Activated CD8-positive, alpha-beta memory T cell treated with anti-CD3 and anti-CD28 coated beads, Interleukin-2, amount 10 ng/mL, durations not matched to agents 7 days and 5 days (primary cell): Measurements from ENCODE around the gene NCL. TPM values are rescaled to one million over a fixed set of nuclear protein-coding genes. Genes with fewer than 3 reads are reported as not detected.
A peak's percentile ranks its signal among the peaks of the same experiment; 100 is the strongest.
"Not testable (repeated sequence)": the region's sequence is repeated elsewhere in the genome, so short reads cannot be mapped to it uniquely, and the experiment has no call there.

Source experiments
- ATAC-seq: fragments of 150-1000 bp; cut with Tn5 transposase; one replicate; pipeline ENCODE4 v1.10.0; 2021; ENCODE audit warnings: moderate library complexity
- CTCF ChIA-PET: fragments of 350-600 bp; sonication (Branson Sonifier 250); formaldehyde crosslinking; loops from one replicate; lab custom pipeline; 2021; ENCODE audit warnings: antibody characterized with exemption; lab: Charles Lee
- DNase-seq: peaks from one replicate; pipeline ENCODE4 v3.0.0-alpha.2; 2020
- H3K27ac Mint-ChIP-seq: one replicate; pipeline ENCODE4 v1.8.0; 2021; ENCODE audit warnings: mild to moderate bottlenecking, mixed read lengths
- H3K27me3 Mint-ChIP-seq: one replicate; pipeline ENCODE4 v1.8.0; 2021; ENCODE audit warnings: mixed read lengths
- H3K36me3 Mint-ChIP-seq: one replicate; pipeline ENCODE4 v1.8.0; 2021; ENCODE audit warnings: mild to moderate bottlenecking, mixed read lengths
- H3K4me1 Mint-ChIP-seq: one replicate; pipeline ENCODE4 v1.8.0; 2021; ENCODE audit warnings: mixed read lengths
- H3K4me3 Mint-ChIP-seq: one replicate; pipeline ENCODE4 v1.8.0; 2021; ENCODE audit warnings: mild to moderate bottlenecking, moderate library complexity, mixed read lengths
- H3K9me3 Mint-ChIP-seq: one replicate; pipeline ENCODE4 v1.8.0; 2022; ENCODE audit warnings: low read depth, mixed read lengths
- total RNA-seq, 2 experiments: library from RNA; stranded (reverse); gene quantifications; one replicate each; pipeline ENCODE4 v1.2.3, GENCODE V29; 2021

Gene NCL
- total RNA-seq, 2 experiments from 2014 or later = 634 to 820 TPM

DNA sequence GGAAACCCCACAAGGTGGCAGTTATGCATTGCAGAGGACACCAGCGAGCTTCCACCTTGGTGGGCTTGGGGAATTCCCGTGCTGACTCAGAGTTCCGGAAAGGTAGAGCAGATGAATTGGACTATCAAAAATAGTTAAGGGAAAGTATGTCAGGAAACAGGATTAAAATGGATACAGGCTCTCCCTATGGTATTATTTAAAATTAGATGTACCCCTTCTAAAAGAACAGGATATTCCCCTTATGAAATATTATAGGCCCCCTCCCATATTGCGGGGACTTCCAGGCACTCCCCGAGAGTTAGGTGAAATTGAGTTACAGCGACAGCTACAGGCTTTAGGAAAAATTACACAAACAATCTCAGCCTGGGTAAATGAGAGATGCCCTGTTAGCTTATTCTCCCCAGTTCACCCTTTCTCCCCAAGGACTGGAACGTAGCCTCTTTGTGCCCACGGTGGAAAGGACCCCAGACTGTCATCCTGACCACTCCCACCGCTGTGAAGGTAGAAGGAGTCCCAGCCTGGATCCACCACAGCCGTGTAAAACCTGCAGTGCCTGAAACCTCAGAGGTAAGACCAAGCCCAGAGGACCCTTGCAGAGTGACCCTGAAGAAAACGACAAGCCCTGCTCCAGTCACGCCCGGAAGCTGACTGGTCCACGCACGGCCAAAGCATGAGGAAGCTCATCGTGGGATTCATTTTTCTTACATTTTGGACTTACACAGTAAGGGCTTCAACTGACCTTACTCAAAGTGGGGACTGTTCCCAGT, 58.5 kb downstream of the NCL start:
- not testable (repeated sequence) for H3K36me3 Mint-ChIP-seq, H3K9me3 Mint-ChIP-seq, H3K27ac Mint-ChIP-seq, H3K4me3 Mint-ChIP-seq
- CTCF ChIA-PET = interaction anchor here (0.8 to 4.7 kb wide), 18 partner anchors 10 to 302 kb away, joined by 3 to 32 read pairs (median 5); partner anchors contain the start of gene B3GNT7
- peak; percentile 36 for ATAC-seq
- peak; percentile 54 for DNase-seq
- Mint-ChIP-seq H3K4me1 (peaks cover 21% of the 10 kb centered on the region), H3K27me3 (peaks cover 22% of the 10 kb centered on the region)

DNA sequence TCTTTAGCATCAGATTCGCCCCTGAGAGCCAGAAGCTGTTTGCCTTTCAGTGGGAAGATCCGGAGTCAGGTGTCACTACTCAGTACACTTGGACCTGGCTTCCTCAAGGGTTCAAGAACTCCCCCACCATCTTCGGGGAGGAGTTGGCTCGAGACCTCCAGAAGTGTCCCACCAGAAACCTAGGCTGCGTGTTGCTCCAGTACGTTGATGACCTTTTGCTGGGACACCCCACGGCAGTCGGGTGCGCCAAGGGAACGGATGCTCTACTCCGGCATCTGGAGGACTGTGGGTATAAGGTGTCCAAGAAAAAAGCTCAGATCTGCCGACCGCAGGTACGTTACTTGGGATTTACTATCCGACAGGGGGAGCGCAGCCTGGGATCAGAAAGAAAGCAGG, 60.1 kb downstream of the NCL start:
- peaks cover 14% of the 10 kb centered on the region for H3K27me3 Mint-ChIP-seq
- H3K4me1 Mint-ChIP-seq = peaks cover 21% of the 10 kb centered on the region
- CTCF ChIA-PET = interaction anchor here (3.7 to 4.7 kb wide), 2 partner anchors 48 to 177 kb away, joined by 25 to 29 read pairs; no protein-coding TSS in a partner anchor
- H3K9me3 Mint-ChIP-seq, H3K27ac Mint-ChIP-seq, H3K4me3 Mint-ChIP-seq, ATAC-seq, DNase-seq, H3K36me3 Mint-ChIP-seq: not testable (repeated sequence)

Other genes with a start within 250 kb of the NCL start
- gene B3GNT7, start 68.8 kb downstream of the NCL start, total RNA-seq = under 1 TPM; 0.47 to 0.49 TPM
- 1 to 10 TPM; 3.6 to 8.6 TPM for gene NMUR1, start 66.0 kb upstream of the NCL start, total RNA-seq
- gene TEX44, start 128.4 kb upstream of the NCL start, total RNA-seq = not detected
- gene PTMA, start 244.0 kb upstream of the NCL start, total RNA-seq = 1,000 to 10,000 TPM; 1,489 to 1,775 TPM